ENCODE measurements around the gene DCTN4. TPM values are rescaled to one million over a fixed set of nuclear protein-coding genes. Genes with fewer than 3 reads are reported as not detected.
"Not testable (repeated sequence)": the region's sequence is repeated elsewhere in the genome, so short reads cannot be mapped to it uniquely, and the experiment has no call there.

The DCTN4 gene
- polyA plus RNA-seq, 2 of the 4 experiments (the other 2 are of a cell fraction), result 18.7 to 38.4 TPM

DNA sequence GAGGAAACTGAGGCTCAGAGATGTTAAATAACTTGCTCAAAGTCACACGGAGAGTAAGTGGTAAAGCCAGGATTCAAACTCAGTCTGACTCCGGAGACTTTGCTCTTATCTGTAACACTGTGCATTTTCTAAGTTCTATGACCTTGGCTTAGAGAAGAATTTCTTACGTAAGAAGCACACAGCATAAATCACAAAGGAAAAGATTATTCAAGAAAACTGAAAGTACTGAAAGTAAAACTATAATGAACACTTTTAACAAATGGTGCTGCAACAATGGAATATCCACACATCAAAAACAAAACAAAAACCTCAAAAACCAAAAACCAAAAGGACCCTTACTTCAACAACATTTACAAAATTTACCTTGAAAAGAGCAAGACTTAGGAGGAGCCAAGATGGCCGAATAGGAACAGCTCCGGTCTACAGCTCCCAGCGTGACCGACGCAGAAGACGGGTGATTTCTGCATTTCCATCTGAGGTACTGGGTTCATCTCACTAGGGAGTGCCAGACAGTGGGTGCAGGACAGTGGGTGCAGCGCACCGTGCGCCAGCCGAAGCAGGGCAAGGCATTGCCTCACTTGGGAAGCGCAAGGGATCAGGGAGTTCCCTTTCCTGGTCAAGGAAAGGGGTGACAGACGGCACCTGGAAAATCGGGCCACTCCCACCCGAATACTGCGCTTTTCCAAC lies 16.2 kb downstream of the DCTN4 start:
- ATAC-seq; H3K4me1 ChIP-seq; H3K27ac ChIP-seq; H3K4me3 ChIP-seq; CTCF ChIA-PET; H3K4me2 ChIP-seq; POLR2A ChIA-PET; DNase-seq (ENCODE audit: low read depth in 1 of 2, low spot score in 1 of 2); FAIRE-seq; H3K9me3 ChIP-seq: not testable (repeated sequence)
- 90% methylated on average over 18 of the region's 18 CpGs for WGBS (ENCODE audit: missing lambda C conversion rate)

DNA sequence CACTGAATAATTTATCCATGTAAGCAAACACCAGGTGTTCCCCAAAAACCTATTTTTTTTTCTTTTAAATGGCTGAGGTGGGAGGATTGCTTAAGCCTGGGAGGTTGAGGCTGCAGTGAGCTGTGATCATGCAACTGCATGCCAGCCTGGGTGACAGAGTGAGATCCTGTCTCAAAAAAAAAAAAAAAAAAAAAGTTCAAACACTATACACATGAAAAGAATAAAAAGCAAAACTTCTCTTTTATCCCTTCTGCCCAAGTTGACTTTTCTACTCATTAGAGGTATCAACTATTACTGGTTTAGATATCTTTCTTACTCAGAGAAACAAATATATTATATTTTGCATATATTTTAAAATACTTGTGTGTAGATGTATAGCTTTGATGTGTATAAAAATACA lies 17.8 kb downstream of the DCTN4 start:
- ChIA-PET CTCF (interaction anchor here (0.6 to 1.6 kb wide), 7 partner anchors 10 to 468 kb away, joined by 3 to 7 read pairs (median 3); partner anchors contain the start of genes DCTN4 and SMIM3), POLR2A (interaction anchor here (0.6 to 1.8 kb wide), 2 partner anchors 12 to 18 kb away, joined by 3 to 4 read pairs; partner anchors contain the start of gene DCTN4)
- FAIRE-seq (no peak), DNase-seq (ENCODE audit: low read depth in 1 of 2, low spot score in 1 of 2) (no peak), ATAC-seq (no peak)
- Histone ChIP-seq H3K4me1 (no peaks in the 10 kb centered on the region), H3K27ac (no peak overlapping the region), H3K4me3 (no peak overlapping the region), H3K4me2 (no peak overlapping the region), H3K9me3 (no peaks in the 10 kb centered on the region)
- TF ChIP-seq, protein P1, sequence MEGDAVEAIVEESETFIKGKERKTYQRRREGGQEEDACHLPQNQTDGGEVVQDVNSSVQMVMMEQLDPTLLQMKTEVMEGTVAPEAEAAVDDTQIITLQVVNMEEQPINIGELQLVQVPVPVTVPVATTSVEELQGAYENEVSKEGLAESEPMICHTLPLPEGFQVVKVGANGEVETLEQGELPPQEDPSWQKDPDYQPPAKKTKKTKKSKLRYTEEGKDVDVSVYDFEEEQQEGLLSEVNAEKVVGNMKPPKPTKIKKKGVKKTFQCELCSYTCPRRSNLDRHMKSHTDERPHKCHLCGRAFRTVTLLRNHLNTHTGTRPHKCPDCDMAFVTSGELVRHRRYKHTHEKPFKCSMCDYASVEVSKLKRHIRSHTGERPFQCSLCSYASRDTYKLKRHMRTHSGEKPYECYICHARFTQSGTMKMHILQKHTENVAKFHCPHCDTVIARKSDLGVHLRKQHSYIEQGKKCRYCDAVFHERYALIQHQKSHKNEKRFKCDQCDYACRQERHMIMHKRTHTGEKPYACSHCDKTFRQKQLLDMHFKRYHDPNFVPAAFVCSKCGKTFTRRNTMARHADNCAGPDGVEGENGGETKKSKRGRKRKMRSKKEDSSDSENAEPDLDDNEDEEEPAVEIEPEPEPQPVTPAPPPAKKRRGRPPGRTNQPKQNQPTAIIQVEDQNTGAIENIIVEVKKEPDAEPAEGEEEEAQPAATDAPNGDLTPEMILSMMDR (IDR thresholded peaks at IDR 0.05), result no peak
- TF ChIP-seq GATA3 (IDR thresholded peaks at IDR 0.05; ENCODE audit: borderline replicate concordance) (no peak), SMC3 (IDR thresholded peaks at IDR 0.05) (no peak), POLR2AphosphoS2 (conservative IDR thresholded peaks at IDR 0.05; ENCODE audit: low read length) (no peak), RFX5 (IDR thresholded peaks at IDR 0.05) (no peak), SREBF2 (IDR thresholded peaks at IDR 0.05) (no peak), CBX2 (IDR thresholded peaks at IDR 0.05; ENCODE audit: borderline replicate concordance, low read depth) (no peak), JUN (IDR thresholded peaks at IDR 0.05) (no peak), RCOR1 (IDR thresholded peaks at IDR 0.05; ENCODE audit: low read depth, low read length) (no peak), TP53 (CRISPR knock-in tag; IDR thresholded peaks at IDR 0.05) (no peak)
- TF ChIP-seq, protein P2, sequence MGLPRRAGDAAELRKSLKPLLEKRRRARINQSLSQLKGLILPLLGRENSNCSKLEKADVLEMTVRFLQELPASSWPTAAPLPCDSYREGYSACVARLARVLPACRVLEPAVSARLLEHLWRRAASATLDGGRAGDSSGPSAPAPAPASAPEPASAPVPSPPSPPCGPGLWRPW (IDR thresholded peaks at IDR 0.05), result no peak
- TF ChIP-seq, protein P3, sequence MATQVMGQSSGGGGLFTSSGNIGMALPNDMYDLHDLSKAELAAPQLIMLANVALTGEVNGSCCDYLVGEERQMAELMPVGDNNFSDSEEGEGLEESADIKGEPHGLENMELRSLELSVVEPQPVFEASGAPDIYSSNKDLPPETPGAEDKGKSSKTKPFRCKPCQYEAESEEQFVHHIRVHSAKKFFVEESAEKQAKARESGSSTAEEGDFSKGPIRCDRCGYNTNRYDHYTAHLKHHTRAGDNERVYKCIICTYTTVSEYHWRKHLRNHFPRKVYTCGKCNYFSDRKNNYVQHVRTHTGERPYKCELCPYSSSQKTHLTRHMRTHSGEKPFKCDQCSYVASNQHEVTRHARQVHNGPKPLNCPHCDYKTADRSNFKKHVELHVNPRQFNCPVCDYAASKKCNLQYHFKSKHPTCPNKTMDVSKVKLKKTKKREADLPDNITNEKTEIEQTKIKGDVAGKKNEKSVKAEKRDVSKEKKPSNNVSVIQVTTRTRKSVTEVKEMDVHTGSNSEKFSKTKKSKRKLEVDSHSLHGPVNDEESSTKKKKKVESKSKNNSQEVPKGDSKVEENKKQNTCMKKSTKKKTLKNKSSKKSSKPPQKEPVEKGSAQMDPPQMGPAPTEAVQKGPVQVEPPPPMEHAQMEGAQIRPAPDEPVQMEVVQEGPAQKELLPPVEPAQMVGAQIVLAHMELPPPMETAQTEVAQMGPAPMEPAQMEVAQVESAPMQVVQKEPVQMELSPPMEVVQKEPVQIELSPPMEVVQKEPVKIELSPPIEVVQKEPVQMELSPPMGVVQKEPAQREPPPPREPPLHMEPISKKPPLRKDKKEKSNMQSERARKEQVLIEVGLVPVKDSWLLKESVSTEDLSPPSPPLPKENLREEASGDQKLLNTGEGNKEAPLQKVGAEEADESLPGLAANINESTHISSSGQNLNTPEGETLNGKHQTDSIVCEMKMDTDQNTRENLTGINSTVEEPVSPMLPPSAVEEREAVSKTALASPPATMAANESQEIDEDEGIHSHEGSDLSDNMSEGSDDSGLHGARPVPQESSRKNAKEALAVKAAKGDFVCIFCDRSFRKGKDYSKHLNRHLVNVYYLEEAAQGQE (IDR thresholded peaks at IDR 0.05), result no peak
- TF ChIP-seq, protein P4, sequence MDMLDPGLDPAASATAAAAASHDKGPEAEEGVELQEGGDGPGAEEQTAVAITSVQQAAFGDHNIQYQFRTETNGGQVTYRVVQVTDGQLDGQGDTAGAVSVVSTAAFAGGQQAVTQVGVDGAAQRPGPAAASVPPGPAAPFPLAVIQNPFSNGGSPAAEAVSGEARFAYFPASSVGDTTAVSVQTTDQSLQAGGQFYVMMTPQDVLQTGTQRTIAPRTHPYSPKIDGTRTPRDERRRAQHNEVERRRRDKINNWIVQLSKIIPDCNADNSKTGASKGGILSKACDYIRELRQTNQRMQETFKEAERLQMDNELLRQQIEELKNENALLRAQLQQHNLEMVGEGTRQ (IDR thresholded peaks at IDR 0.05), result no peak
- TF ChIP-seq, protein P5, sequence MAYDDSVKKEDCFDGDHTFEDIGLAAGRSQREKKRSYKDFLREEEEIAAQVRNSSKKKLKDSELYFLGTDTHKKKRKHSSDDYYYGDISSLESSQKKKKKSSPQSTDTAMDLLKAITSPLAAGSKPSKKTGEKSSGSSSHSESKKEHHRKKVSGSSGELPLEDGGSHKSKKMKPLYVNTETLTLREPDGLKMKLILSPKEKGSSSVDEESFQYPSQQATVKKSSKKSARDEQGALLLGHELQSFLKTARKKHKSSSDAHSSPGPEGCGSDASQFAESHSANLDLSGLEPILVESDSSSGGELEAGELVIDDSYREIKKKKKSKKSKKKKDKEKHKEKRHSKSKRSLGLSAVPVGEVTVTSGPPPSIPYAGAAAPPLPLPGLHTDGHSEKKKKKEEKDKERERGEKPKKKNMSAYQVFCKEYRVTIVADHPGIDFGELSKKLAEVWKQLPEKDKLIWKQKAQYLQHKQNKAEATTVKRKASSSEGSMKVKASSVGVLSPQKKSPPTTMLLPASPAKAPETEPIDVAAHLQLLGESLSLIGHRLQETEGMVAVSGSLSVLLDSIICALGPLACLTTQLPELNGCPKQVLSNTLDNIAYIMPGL (CRISPR knock-in tag; IDR thresholded peaks at IDR 0.05; ENCODE audit: borderline replicate concordance), result no peak
- TF ChIP-seq, protein P6, sequence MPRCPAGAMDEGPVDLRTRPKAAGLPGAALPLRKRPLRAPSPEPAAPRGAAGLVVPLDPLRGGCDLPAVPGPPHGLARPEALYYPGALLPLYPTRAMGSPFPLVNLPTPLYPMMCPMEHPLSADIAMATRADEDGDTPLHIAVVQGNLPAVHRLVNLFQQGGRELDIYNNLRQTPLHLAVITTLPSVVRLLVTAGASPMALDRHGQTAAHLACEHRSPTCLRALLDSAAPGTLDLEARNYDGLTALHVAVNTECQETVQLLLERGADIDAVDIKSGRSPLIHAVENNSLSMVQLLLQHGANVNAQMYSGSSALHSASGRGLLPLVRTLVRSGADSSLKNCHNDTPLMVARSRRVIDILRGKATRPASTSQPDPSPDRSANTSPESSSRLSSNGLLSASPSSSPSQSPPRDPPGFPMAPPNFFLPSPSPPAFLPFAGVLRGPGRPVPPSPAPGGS (IDR thresholded peaks at IDR 0.05), result no peak
- TF ChIP-seq, protein P7, sequence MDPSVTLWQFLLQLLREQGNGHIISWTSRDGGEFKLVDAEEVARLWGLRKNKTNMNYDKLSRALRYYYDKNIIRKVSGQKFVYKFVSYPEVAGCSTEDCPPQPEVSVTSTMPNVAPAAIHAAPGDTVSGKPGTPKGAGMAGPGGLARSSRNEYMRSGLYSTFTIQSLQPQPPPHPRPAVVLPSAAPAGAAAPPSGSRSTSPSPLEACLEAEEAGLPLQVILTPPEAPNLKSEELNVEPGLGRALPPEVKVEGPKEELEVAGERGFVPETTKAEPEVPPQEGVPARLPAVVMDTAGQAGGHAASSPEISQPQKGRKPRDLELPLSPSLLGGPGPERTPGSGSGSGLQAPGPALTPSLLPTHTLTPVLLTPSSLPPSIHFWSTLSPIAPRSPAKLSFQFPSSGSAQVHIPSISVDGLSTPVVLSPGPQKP (IDR thresholded peaks at IDR 0.05; ENCODE audit: low read depth, low read length), result no peak
